Neural progenitor cell (in vitro differentiated cells): ENCODE results near the gene ALDH9A1.

Experiments
- CTCF ChIP-seq: fragments of 200-600 bp; sonication (generic); IDR thresholded peaks from 2 replicates; pipeline ENCODE4 v1.5.1; 2017; ENCODE audit warnings: antibody characterized with exemption, mild to moderate bottlenecking
- EZH2phosphoT487 ChIP-seq: fragments of 200-600 bp; sonication (generic); IDR thresholded peaks from 2 replicates; pipeline ENCODE4 v1.6.1; 2017; ENCODE audit warnings: antibody characterized with exemption

- TF ChIP-seq CTCF (no peak), EZH2phosphoT487 (no peak)
These were observed 18.9 kb downstream of the ALDH9A1 start for GRCh38 chr1:165679282-165680036.
